Measurements from ENCODE around the gene SUCNR1.
"Not testable (repeated sequence)": the region's sequence is repeated elsewhere in the genome, so short reads cannot be mapped to it uniquely, and the experiment has no call there.

The SUCNR1 gene

DNA sequence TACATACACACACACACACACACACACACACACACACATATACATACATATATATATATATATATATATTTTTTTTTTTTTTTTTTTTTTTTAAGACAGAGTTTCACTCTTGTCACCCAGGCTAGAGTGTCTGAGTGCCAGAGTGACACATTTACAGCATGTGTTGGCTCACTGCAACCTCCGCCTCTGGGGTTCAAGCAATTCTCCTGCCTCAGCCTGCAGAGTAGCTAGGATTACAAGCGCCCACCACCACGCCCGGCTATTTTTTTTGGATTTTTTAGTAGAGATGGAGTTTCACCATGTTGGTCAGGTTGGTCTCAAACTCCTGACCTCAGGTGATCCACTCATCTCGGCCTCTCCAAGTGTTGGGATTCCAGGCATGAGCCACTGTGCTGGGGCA, 636 bp downstream of the SUCNR1 start:
- not testable (repeated sequence) for DNase-seq

DNA sequence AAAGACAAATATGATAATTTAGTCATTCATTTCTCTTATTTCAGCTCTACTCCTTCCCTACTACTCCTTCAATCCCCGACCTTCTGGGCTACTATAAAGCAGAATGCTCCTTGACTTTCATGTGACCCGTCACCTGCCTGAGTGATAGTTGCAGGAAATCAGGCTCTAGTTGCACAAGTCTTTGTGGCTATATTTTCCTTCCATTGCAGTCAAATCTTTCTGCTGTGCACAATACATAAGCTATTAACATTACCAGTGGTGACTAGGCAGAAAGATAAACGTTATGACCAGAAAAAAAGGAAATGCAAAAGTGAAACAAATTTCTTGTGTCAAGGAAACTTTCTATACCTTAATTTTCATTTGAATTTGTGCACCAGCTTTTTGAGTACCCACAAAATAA, 2.3 kb downstream of the SUCNR1 start:
- DNase-seq, result no peak

DNA sequence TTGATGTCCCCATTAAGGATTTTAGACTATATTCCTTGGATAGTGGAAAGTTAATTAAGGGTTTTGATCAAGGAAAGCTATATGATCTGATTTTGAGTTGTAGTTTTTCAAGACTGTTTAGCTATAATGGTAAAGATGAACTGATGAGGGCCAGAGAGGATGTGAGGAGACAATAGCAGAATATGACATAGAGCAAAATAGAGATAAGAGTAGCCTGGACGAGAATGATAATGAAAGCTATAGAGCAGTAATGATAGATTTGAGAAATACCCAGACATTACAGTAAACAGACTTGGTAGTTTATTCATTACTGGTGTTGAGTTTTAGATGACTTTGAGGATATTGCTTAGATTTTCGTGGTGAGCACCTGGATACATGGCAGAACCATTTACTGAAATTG, 3.8 kb downstream of the SUCNR1 start:
- DNase-seq, result no peak

DNA sequence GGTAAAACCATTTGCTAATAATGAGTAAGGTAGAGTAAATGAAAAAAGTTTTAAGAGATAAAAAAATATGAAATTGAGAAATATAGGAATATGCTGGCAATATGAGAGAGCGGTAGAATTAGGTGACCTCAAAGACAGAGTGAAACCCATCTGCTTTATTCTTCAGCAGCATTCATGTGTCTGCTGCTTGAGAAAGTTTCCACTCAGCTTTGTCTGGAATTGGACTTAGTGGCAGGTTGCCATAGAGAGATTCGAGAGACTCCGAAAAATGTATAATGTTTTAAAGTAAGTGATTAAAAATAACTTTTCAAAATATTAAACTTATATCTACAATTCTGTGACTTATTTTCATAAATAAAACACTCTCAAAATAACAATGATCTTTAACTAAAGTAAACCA, 5.0 kb downstream of the SUCNR1 start:
- DNase-seq, result no peak

DNA sequence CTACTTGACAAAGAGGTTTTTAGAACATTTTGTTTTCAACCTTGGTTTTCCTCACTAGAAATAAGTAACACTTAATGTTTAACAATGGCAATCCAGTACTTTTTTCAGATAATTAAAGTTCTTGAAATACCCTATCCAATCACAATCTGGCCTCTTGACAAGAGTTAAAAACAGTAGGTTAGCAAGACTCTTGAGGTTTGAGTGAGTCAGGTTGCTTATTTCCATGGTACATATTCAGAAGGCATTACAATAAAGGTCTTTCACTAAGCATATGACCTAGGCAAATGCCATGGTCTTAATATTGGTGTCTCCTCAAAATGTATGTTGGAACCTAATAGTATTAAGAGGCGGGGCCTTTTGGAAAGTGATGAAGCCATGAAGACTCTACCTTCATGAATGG, 5.6 kb downstream of the SUCNR1 start:
- no peak for DNase-seq

DNA sequence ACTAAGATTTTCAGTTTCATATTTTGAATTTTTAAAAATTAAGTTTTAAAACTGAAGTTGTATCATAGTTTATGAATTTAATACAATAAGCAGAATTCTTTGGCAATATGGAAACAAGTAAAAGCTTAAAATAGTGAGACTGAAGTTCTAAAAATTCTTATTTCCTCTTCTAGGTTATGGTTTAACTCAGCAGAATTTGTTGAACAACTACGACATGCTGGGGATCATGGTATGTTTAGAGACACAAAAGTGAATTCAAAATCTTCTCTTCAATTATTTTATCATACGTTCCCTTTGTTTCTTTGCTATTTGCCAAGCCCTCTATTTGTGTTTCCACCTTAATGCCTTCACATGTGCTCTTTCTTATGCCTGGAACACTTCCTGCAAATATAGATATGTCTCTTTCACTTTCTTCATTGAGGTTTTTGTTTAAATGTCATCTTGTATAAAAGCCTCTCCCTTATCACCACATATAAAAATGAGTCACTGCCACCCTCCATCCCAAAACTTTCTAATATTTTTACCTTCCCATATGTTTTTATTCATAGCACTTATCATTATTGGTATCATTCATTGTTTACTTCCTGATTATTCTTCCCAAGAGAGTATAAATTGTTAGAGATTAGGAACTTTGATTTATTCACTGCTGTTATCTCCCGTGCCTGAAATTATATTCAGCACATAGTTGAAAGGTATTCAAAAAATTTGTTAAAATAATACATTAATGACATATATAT, 6.4 kb downstream of the SUCNR1 start:
- no peak for DNase-seq

- DNase-seq, result no peak
These were observed 6.9 kb downstream of the SUCNR1 start for GRCh38 chr3:151880416-151880690.

- no peak for DNase-seq
These were observed 7.7 kb downstream of the SUCNR1 start for GRCh38 chr3:151881137-151881536.

DNA sequence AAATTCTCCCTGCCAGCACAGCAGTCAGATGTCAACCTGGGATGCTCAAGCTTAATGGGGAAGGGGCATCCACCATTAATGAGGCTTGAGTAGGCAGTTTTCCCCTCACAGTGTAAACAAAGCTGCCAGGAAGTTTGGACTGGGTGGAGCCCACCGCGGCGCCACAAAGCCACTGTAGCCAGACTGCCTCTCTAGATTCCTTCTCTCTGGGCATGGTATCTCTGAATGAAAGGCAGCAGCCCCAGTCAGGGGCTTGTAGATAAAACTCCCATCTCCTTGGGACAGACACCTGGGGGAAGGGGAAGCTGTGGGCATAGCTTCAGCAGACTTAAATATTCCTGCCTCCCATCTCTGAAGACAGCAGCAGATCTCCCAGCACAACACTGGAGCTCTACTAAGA, 12.0 kb downstream of the SUCNR1 start:
- not testable (repeated sequence) for DNase-seq

GRCh38 chr3:151887450-151888211, 14.2 kb downstream of the SUCNR1 start:
- DNase-seq, result not testable (repeated sequence)

GRCh38 chr3:151890721-151891141, 17.3 kb downstream of the SUCNR1 start:
- DNase-seq, result no peak

DNA sequence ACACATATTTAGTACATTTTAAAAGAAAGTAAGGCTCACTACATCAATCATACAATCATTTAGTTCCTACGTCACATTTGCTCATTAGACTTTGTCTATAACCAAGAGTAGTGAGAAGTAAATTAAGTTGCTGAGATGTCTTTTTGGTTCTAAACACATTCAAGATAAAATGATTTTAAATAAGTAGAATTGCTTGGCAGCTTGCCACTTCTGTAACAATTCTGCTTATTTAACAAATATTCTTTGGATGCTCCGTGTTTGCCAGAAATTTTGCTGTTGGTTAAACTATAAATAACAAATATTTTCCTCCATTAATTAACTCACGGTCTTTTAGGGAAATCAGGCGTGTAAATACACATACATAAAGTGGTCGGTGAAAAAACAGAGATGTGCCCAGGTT, 18.3 kb downstream of the SUCNR1 start:
- no peak for DNase-seq

GRCh38 chr3:151894219-151894618, 20.8 kb downstream of the SUCNR1 start:
- no peak for DNase-seq

GRCh38 chr3:151895478-151896241, 22.2 kb downstream of the SUCNR1 start:
- no peak for DNase-seq

GRCh38 chr3:151896246-151897012, 23.0 kb downstream of the SUCNR1 start:
- no peak for DNase-seq

DNA sequence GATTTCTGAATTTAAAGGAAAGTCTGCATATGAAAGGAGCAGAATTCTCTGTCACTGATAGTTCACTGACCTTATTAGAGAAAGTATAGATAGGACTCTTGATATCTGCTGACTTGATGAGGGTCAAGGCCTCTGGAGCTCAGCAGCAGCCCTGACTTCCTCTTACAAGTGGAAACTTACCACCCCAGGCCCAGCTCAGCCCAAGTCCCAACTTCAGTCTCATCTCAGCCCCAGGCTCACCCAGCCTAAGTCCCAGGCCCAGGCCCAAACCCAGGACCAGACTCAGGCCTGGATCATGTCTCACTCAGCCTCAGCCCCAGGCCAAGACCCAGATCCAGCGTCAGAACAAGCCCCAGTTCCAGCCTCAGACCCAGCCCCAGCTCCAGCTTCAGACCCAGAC, 24.7 kb downstream of the SUCNR1 start:
- not testable (repeated sequence) for DNase-seq

DNA sequence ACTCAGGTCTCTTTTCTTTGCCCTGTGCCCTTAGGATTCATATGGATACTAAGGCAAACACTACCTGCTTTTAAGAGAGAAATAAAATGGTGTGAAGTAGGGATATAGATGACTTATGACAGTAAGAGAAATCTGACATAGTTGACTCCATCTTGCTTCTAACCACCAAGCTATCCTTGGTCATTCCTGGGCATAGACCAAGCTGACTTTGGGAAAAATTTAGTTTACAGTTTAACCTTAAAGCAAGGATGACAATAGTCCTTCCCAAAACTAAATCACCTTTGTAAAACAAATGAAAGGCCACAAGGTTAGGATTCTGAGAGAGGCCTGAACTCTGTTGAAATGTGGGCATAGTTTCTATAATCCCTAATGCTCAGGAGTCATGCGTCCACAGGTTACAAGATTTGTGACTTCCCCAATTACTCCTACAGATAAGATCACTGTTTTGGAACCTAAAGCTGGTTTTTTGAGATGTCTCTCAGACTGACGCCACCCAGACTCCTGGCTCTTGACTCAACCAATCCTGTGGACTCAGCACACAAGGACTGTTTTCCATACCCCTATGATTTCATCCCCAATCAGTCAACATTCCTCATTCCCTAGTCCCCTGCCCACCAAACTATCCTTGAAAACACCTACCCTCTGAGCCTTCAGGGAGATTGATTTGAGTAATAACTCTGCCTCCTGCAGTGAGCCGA, 25.3 kb downstream of the SUCNR1 start:
- DNase-seq, result not testable (repeated sequence)

GRCh38 chr3:151899996-151900395, 26.6 kb downstream of the SUCNR1 start:
- no peak for DNase-seq

DNA sequence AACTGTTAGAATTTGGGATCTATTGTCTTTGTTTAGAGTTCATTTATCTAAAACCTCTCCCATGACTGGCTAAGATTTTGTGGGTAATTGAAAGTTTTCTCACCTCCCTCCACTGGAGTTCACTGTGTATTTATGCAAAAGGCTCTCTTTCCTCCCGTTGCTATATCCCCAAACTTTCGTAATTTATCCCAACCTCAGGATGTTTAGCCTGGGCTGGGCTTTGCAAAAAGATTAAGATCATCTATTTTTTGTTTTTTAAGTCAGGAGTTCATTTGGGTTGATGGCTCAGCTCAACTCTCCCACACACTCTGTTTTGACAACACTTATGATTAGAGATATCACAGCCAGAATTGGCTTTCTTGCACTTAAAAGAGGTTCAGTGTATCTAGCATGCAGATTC, 27.0 kb downstream of the SUCNR1 start:
- DNase-seq, result no peak

GRCh38 chr3:151900884-151901643, 27.6 kb downstream of the SUCNR1 start:
- DNase-seq, result no peak

DNA sequence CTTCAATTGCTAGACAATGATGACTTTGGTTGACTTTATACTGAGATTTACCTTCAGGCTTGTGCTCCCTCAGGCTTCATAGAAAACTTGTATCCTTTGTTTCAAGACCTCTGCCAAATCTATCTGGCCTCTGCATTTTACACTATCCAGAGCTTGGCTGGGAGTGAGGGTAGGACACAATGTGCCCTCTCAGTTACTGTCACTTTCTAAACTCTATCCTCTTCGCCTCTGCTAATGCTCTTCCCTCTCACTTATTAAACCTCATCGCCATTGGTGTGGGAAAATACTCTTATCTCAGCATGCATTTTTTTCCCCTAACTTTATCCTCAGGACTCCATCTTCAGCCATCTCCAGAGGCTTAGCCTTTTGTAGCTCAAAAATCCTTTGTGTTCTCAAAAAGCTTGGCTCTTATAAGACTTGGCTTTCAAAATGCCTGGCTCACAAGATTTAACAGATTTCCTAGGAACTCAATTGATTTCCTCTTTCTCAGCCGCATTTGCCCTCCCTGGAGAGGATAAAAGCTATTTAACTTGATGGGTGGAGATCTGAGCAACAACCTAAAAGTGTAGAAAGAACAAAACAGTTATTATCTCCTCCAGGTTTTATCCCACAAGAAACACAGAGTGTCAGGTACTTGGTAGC, 28.3 kb downstream of the SUCNR1 start:
- no peak for DNase-seq

All from CD4-positive, alpha-beta T cell treated with Interleukin-15 for 1 hour (primary cell).